H9 (cell line): ENCODE measurements around the gene MYO3A. TPM values are rescaled to one million over a fixed set of nuclear protein-coding genes. Genes with fewer than 3 reads are reported as not detected.

Experiments used
- DNase-seq: peaks from one replicate; pipeline ENCODE4 v3.0.0-alpha.2; 2017
- H2AFZ ChIP-seq: one replicate; pipeline ENCODE4 v1.6.1; 2013; ENCODE audit warnings: mild to moderate bottlenecking, low read length, control low read depth, moderate library complexity
- H2AK5ac ChIP-seq: 2 replicates; pipeline ENCODE4 v1.6.1; 2013; ENCODE audit warnings: low read length, control low read depth, mixed read lengths; ENCODE audit not compliant: insufficient read length
- H2BK120ac ChIP-seq: one replicate; pipeline ENCODE4 v1.6.1; 2013; ENCODE audit warnings: low read depth, mild to moderate bottlenecking, low read length, control low read depth, inconsistent platforms; ENCODE audit not compliant: poor library complexity, severe bottlenecking
- H2BK12ac ChIP-seq: 2 replicates; pipeline ENCODE4 v1.6.1; 2013; ENCODE audit warnings: low read length, control low read depth, mixed read lengths, low read depth; ENCODE audit not compliant: insufficient read length
- H2BK15ac ChIP-seq: 2 replicates; pipeline ENCODE4 v1.6.1; 2013; ENCODE audit warnings: low read depth, low read length, control low read depth
- H2BK20ac ChIP-seq: one replicate; pipeline ENCODE4 v1.6.1; 2013; ENCODE audit warnings: low read depth, mild to moderate bottlenecking, low read length, control low read depth, inconsistent platforms; ENCODE audit not compliant: poor library complexity, severe bottlenecking
- H2BK5ac ChIP-seq: 2 replicates; pipeline ENCODE4 v1.6.1; 2013; ENCODE audit warnings: low read length, control low read depth, mixed read lengths; ENCODE audit not compliant: insufficient read length
- H3K14ac ChIP-seq: 2 replicates; pipeline ENCODE4 v1.6.1; 2013; ENCODE audit warnings: low read length, control low read depth; ENCODE audit not compliant: insufficient read depth
- H3K18ac ChIP-seq: 2 replicates; pipeline ENCODE4 v1.6.1; 2013; ENCODE audit warnings: low read depth, mild to moderate bottlenecking, mixed read lengths, low read length, control low read depth; ENCODE audit not compliant: insufficient read length
- H3K23ac ChIP-seq: 2 replicates; pipeline ENCODE4 v1.6.1; 2013; ENCODE audit warnings: low read length, control low read depth, mixed read lengths, low read depth; ENCODE audit not compliant: insufficient read length
- H3K23me2 ChIP-seq: 2 replicates; pipeline ENCODE4 v1.6.1; 2013; ENCODE audit warnings: low read depth, mild to moderate bottlenecking, mixed read lengths, low read length, control low read depth; ENCODE audit not compliant: insufficient read length, poor library complexity, severe bottlenecking
- H3K27ac ChIP-seq: 2 replicates; pipeline ENCODE4 v1.5.1; 2013; ENCODE audit warnings: low read length, control low read depth, mixed read lengths, low read depth; ENCODE audit not compliant: insufficient read length
- H3K27me3 ChIP-seq: 2 replicates; pipeline ENCODE4 v1.6.1; 2013; ENCODE audit warnings: low read length, control low read depth, inconsistent platforms; ENCODE audit not compliant: insufficient read depth
- H3K4ac ChIP-seq: 2 replicates; pipeline ENCODE4 v1.6.1; 2013; ENCODE audit warnings: low read depth, mild to moderate bottlenecking, control low read depth, inconsistent platforms, low read length, moderate library complexity
- H3K4me1 ChIP-seq: 2 replicates; pipeline ENCODE4 v1.6.1; 2013; ENCODE audit warnings: low read length, control low read depth, inconsistent platforms; ENCODE audit not compliant: insufficient read depth
- H3K4me2 ChIP-seq: 2 replicates; pipeline ENCODE4 v1.6.1; 2013; ENCODE audit warnings: low read length, control low read depth, mixed read lengths; ENCODE audit not compliant: insufficient read length, insufficient read depth
- H3K56ac ChIP-seq: 2 replicates; pipeline ENCODE4 v1.6.1; 2013; ENCODE audit warnings: low read depth, mild to moderate bottlenecking, mixed read lengths, low read length, control low read depth; ENCODE audit not compliant: insufficient read length
- H3K79me1 ChIP-seq: 2 replicates; pipeline ENCODE4 v1.6.1; 2013; ENCODE audit warnings: low read depth, mild to moderate bottlenecking, moderate library complexity, low read length, control low read depth, inconsistent platforms; ENCODE audit not compliant: insufficient read depth, poor library complexity, severe bottlenecking
- H3K79me2 ChIP-seq: 2 replicates; pipeline ENCODE4 v1.6.1; 2013; ENCODE audit warnings: low read length, control low read depth, inconsistent platforms; ENCODE audit not compliant: insufficient read depth
- H3K9ac ChIP-seq: 2 replicates; pipeline ENCODE4 v1.6.1; 2013; ENCODE audit warnings: low read length, control low read depth, mixed read lengths; ENCODE audit not compliant: insufficient read length; ENCODE audit errors: extremely low read depth
- H3K9me3 ChIP-seq: one replicate; pipeline ENCODE4 v1.6.1; 2013; ENCODE audit warnings: low read depth, low read length, inconsistent platforms; ENCODE audit not compliant: control insufficient read depth
- H3T11ph ChIP-seq: one replicate; pipeline ENCODE4 v1.6.1; 2013; ENCODE audit warnings: mild to moderate bottlenecking, low read length, control low read depth, inconsistent platforms
- H4K20me1 ChIP-seq: one replicate; pipeline ENCODE4 v1.6.1; 2013; ENCODE audit not compliant: control insufficient read depth, insufficient read length, insufficient read depth
- H4K5ac ChIP-seq: 2 replicates; pipeline ENCODE4 v1.6.1; 2013; ENCODE audit warnings: low read depth, mild to moderate bottlenecking, mixed read lengths, low read length, control low read depth; ENCODE audit not compliant: insufficient read length
- H4K8ac ChIP-seq: replicated peaks from 2 replicates; pipeline ENCODE4 v1.6.1; 2013; ENCODE audit warnings: low read length, control low read depth, mixed read lengths, low read depth; ENCODE audit not compliant: insufficient read length
- H4K91ac ChIP-seq: 2 replicates; pipeline ENCODE4 v1.6.1; 2013; ENCODE audit warnings: low read depth, mild to moderate bottlenecking, moderate library complexity, mixed read lengths, low read length, control low read depth; ENCODE audit not compliant: insufficient read length
- H3K27ac Mint-ChIP-seq, 3 experiments: 2 replicates in 2 of 3; 3 replicates in 1 of 3; pipeline ENCODE4 v1.8.0; 2020 to 2021; ENCODE audit warnings: mixed read lengths in 3 of 3, mild to moderate bottlenecking in 1 of 3, moderate library complexity in 1 of 3
- H3K27me3 Mint-ChIP-seq: 2 replicates; pipeline ENCODE4 v1.8.0; 2021; ENCODE audit warnings: low read depth, mild to moderate bottlenecking, moderate library complexity, mixed read lengths
- H3K36me3 Mint-ChIP-seq, 3 experiments: 2 replicates in 2 of 3; 3 replicates in 1 of 3; pipeline ENCODE4 v1.8.0; 2020 to 2021; ENCODE audit warnings: low read depth in 3 of 3, mixed read lengths in 3 of 3; ENCODE audit not compliant: insufficient read depth in 1 of 3
- H3K4me1 Mint-ChIP-seq, 2 experiments: 2 replicates each; pipeline ENCODE4 v1.8.0; 2020; ENCODE audit warnings: mixed read lengths in 2 of 2
- H3K4me3 Mint-ChIP-seq, 2 experiments: 2 replicates in 1 of 2; 3 replicates in 1 of 2; pipeline ENCODE4 v1.8.0; 2020 to 2021; ENCODE audit warnings: mild to moderate bottlenecking in 2 of 2, mixed read lengths in 2 of 2, moderate library complexity in 1 of 2
- H3K9me3 Mint-ChIP-seq, 2 experiments: 2 replicates in 1 of 2; 3 replicates in 1 of 2; pipeline ENCODE4 v1.8.0; 2020; ENCODE audit warnings: mild to moderate bottlenecking in 2 of 2, mixed read lengths in 2 of 2, moderate library complexity in 1 of 2
- CTCF ChIP-seq: fragments of 200-600 bp; sonication (generic); conservative IDR thresholded peaks from 3 replicates; pipeline ENCODE4 v1.8.0; 2021; ENCODE audit warnings: antibody characterized with exemption, mild to moderate bottlenecking
- WGBS: extraction: QIAGEN DNeasy Blood & Tissue Kit; methylation state at CpG from one replicate; pipeline ENCODE4 v1.1.7; 2013; ENCODE audit warnings: missing lambda C conversion rate, low lambda C conversion rate, mixed read lengths; ENCODE audit not compliant: insufficient read length; ENCODE audit errors: extremely low coverage; 5-methylcytosine and 5-hydroxymethylcytosine counted together
- total RNA-seq: library from RNA; stranded (reverse); gene quantifications from 2 replicates; pipeline ENCODE4 v1.2.1, GENCODE V29; 2021

The MYO3A gene
- total RNA-seq, 1 experiment from 2014 or later: 4.3 TPM

GRCh38 chr10:25914776-25915175 is 19.3 kb upstream of the MYO3A start:
- Histone ChIP-seq H3K4me1 (no peaks in the 10 kb centered on the region), H4K8ac (no peak overlapping the region), H3K4ac (no peak overlapping the region), H3T11ph (no peak overlapping the region), H3K4me2 (no peak overlapping the region), H4K5ac (no peak overlapping the region), H3K56ac (no peak overlapping the region), H2BK5ac (no peak overlapping the region), H3K79me1 (no peaks in the 10 kb centered on the region), H2AK5ac (no peak overlapping the region), H3K18ac (no peak overlapping the region), H3K23ac (no peak overlapping the region), H3K23me2 (no peaks in the 10 kb centered on the region), H2BK12ac (no peak overlapping the region), H2AFZ (no peak overlapping the region), H3K79me2 (no peaks in the 10 kb centered on the region), H3K27me3 (no peaks in the 10 kb centered on the region), H4K91ac (no peak overlapping the region), H3K9ac (no peak overlapping the region), H3K9me3 (peaks cover 7% of the 10 kb centered on the region), H2BK15ac (no peak overlapping the region), H4K20me1 (no peaks in the 10 kb centered on the region), H3K27ac (no peak overlapping the region), H2BK20ac (no peak overlapping the region), H3K14ac (no peak overlapping the region), H2BK120ac (no peak overlapping the region)
- no peak for DNase-seq
- WGBS: no CpG with 5 or more reads among the region's 2 CpGs
- no peak overlapping the region for H3K27ac Mint-ChIP-seq
- peaks cover 26 to 34% of the 10 kb centered on the region in 2 experiments for H3K9me3 Mint-ChIP-seq
- no peaks in the 10 kb centered on the region for H3K27me3 Mint-ChIP-seq
- peaks cover 5 to 37% (median 13%) of the 10 kb centered on the region in 3 experiments for H3K36me3 Mint-ChIP-seq
- no peaks in the 10 kb centered on the region for H3K4me1 Mint-ChIP-seq
- no peak for TF ChIP-seq CTCF
- no peak overlapping the region for H3K4me3 Mint-ChIP-seq
